DOHH2 (cell line): ENCODE results near the gene CCN6.

Source experiments
- H3F3A ChIP-seq: fragments of 200-600 bp; sonication (generic), shearing (Covaris generic); 2 replicates; pipeline ENCODE4 v1.6.0; 2016; ENCODE audit warnings: antibody characterized with exemption, mild to moderate bottlenecking; ENCODE audit not compliant: control insufficient read depth, insufficient read depth
- H3K27ac ChIP-seq: fragments of 200-600 bp; sonication (generic); 2 replicates; pipeline ENCODE4 v1.5.1; 2014; ENCODE audit warnings: low read depth, mild to moderate bottlenecking, low read length, moderate library complexity
- H3K27me3 ChIP-seq: fragments of 200-600 bp; sonication (generic); 2 replicates; pipeline ENCODE4 v1.6.1; 2014; ENCODE audit warnings: mild to moderate bottlenecking, low read length, mixed read lengths; ENCODE audit not compliant: control insufficient read depth
- H3K36me3 ChIP-seq: fragments of 200-600 bp; sonication (generic); 2 replicates; pipeline ENCODE4 v1.6.1; 2014; ENCODE audit warnings: mild to moderate bottlenecking, low read length, moderate library complexity, mixed read lengths; ENCODE audit not compliant: control insufficient read depth
- H3K4me1 ChIP-seq: fragments of 200-600 bp; sonication (generic); 2 replicates; pipeline ENCODE4 v1.6.1; 2014; ENCODE audit warnings: mild to moderate bottlenecking, low read length, mixed read lengths; ENCODE audit not compliant: control insufficient read depth
- H3K4me2 ChIP-seq: fragments of 200-600 bp; sonication (generic); 2 replicates; pipeline ENCODE4 v1.6.0; 2014; ENCODE audit warnings: mild to moderate bottlenecking, low read length, moderate library complexity
- H3K4me3 ChIP-seq: fragments of 200-600 bp; sonication (generic); 2 replicates; pipeline ENCODE4 v1.5.1; 2014; ENCODE audit warnings: mild to moderate bottlenecking, low read length, mixed read lengths
- H3K79me2 ChIP-seq: fragments of 200-600 bp; sonication (generic); 2 replicates; pipeline ENCODE4 v1.6.1; 2014; ENCODE audit warnings: mild to moderate bottlenecking, low read length, mixed read lengths; ENCODE audit not compliant: control insufficient read depth
- H3K9me2 ChIP-seq: fragments of 200-600 bp; sonication (generic); replicated peaks from 2 replicates; pipeline ENCODE4 v1.6.1; 2014; ENCODE audit warnings: mild to moderate bottlenecking, low read length, mixed read lengths; ENCODE audit not compliant: control insufficient read depth
- H3K9me3 ChIP-seq: fragments of 200-600 bp; sonication (generic); 2 replicates; pipeline ENCODE4 v1.6.1; 2014; ENCODE audit warnings: antibody characterized with exemption, low read length, mixed read lengths; ENCODE audit not compliant: control insufficient read depth, insufficient read depth
- H4K20me1 ChIP-seq: fragments of 200-600 bp; sonication (generic); 2 replicates; pipeline ENCODE4 v1.6.0; 2014; ENCODE audit warnings: low read depth, mild to moderate bottlenecking, antibody characterized with exemption, low read length, moderate library complexity; ENCODE audit not compliant: control insufficient read depth, insufficient read depth
- CTCF ChIP-seq: fragments of 200-600 bp; sonication (generic); IDR thresholded peaks from one replicate; pipeline ENCODE4 v1.5.1; 2014; ENCODE audit warnings: antibody characterized with exemption, mild to moderate bottlenecking, low read depth, low read length; ENCODE audit not compliant: poor library complexity, severe bottlenecking
- EZH2phosphoT487 ChIP-seq: fragments of 200-600 bp; sonication (generic); IDR thresholded peaks from 2 replicates; pipeline ENCODE4 v1.6.1; 2017; ENCODE audit warnings: borderline replicate concordance, mild to moderate bottlenecking, antibody characterized with exemption, low read length, moderate library complexity, mixed read lengths

Gene CCN6

DNA sequence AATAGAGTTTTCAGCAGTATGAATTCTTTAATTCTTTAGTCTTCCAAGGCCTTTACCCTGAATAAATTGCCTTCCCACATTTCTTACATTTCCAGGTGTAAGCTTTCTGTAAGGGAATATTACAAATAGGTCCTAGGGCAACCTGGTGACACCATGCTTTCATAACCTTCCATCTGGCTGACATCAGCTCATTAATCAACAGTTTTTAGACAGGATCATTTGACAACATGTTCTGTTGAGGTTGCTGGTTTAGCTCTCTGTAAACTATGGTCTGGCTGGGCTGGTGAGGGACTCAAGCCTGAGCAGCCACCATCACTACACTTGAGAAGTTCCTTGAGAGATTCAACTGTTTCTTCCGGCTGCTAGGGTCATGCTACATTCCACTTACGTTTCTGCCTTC lies 52.7 kb downstream of the CCN6 start:
- no peak overlapping the region for H3K4me3 ChIP-seq
- H3K4me2 ChIP-seq = no peak overlapping the region
- no peaks in the 10 kb centered on the region for H3F3A ChIP-seq
- no peaks in the 10 kb centered on the region for H3K9me2 ChIP-seq
- H3K79me2 ChIP-seq = no peaks in the 10 kb centered on the region
- H3K27ac ChIP-seq = no peak overlapping the region
- no peaks in the 10 kb centered on the region for H3K36me3 ChIP-seq
- H3K27me3 ChIP-seq = no peaks in the 10 kb centered on the region
- no peaks in the 10 kb centered on the region for H3K4me1 ChIP-seq
- H4K20me1 ChIP-seq = no peaks in the 10 kb centered on the region
- TF ChIP-seq CTCF = no peak
- TF ChIP-seq EZH2phosphoT487 = no peak
- H3K9me3 ChIP-seq = no peaks in the 10 kb centered on the region

DNA sequence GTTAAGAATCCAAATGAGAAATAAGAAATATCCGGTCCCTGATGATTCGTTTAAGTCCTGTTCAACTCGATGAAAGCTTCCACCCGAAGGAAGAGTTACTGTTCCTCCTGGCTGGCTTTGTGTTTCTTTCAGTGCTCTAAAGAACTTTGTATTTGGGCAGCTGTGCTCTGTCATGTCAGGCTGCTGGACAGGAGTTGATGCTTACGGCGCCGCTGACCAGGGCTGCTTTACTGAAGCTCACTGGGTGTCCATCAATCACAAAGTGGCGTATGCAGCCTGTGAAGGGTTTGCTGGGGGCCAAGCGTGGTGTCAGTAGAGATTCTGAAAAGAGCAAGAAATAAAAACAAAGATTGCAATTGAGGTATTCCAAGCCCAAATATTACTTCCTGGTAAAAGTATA lies 55.4 kb downstream of the CCN6 start:
- no peak overlapping the region for H3K27ac ChIP-seq
- no peaks in the 10 kb centered on the region for H3F3A ChIP-seq
- no peaks in the 10 kb centered on the region for H3K9me2 ChIP-seq
- no peaks in the 10 kb centered on the region for H3K4me1 ChIP-seq
- no peaks in the 10 kb centered on the region for H3K36me3 ChIP-seq
- H3K4me3 ChIP-seq = no peak overlapping the region
- H3K27me3 ChIP-seq = peaks cover 6% of the 10 kb centered on the region; the same call in 1 of the 2 replicates
- H3K4me2 ChIP-seq = no peak overlapping the region
- TF ChIP-seq CTCF (no peak), EZH2phosphoT487 (no peak)
- no peaks in the 10 kb centered on the region for H4K20me1 ChIP-seq
- no peaks in the 10 kb centered on the region for H3K9me3 ChIP-seq
- H3K79me2 ChIP-seq = no peaks in the 10 kb centered on the region

DNA sequence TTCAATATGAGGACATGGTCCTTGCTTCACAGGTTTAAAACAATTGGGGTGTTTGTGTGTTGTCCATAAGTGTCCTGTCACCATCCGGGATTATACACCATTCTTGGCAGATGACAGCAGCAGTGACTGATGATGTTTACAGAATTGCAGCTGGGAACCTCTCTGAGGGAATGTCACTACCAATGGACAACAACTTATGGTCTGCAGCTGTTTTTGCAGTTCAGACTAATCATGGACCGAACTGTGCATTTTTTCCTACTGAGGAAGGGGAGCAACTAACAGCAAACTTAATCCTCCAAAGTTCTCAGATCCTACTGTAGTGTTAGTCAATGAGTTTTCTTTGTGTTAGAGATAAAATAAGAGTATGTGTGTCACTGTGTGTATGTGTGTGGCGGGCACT lies 59.5 kb downstream of the CCN6 start:
- Histone ChIP-seq H3K9me2 (no peaks in the 10 kb centered on the region), H3F3A (no peaks in the 10 kb centered on the region), H3K4me1 (no peaks in the 10 kb centered on the region)

More for the DNA sequence above, 59.5 kb downstream of the CCN6 start:
- Histone ChIP-seq H3K9me3 (no peaks in the 10 kb centered on the region), H3K4me2 (no peak overlapping the region), H3K27me3 (peaks cover 6% of the 10 kb centered on the region; the same call in 1 of the 2 replicates), H3K79me2 (no peaks in the 10 kb centered on the region), H3K4me3 (no peak overlapping the region), H4K20me1 (no peaks in the 10 kb centered on the region), H3K27ac (no peak overlapping the region), H3K36me3 (no peaks in the 10 kb centered on the region)
- TF ChIP-seq EZH2phosphoT487 = no peak
- TF ChIP-seq CTCF = no peak
